HG02759 (cell line): ENCODE data around the gene PLA2G4D.

Experiments
- ATAC-seq: cut with Tn5 transposase; IDR thresholded peaks from one replicate; pipeline ENCODE4 v1.9.1; 2021; ENCODE audit warnings: mild to moderate bottlenecking, moderate library complexity; ENCODE audit not compliant: unreplicated experiment

PLA2G4D gene

DNA sequence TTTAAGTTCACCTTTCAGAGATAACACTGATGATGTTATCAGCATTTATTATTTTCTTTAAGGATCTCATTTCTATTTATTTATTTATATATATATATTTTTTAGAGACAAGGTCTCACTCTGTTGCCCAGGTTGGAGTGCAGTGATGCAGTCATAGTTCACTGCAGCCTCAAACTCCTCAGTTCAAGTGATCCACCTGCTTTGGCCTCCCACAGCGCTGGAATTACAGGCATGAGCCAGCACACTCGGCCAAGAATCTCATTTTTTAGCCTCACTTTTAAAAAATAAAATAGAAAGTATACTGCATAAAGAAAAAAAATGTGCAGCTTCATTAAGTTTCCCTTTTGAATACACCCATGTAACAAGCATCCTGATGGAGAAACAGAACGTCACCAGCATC is 35.6 kb downstream of the PLA2G4D start:
- no peak for ATAC-seq

DNA sequence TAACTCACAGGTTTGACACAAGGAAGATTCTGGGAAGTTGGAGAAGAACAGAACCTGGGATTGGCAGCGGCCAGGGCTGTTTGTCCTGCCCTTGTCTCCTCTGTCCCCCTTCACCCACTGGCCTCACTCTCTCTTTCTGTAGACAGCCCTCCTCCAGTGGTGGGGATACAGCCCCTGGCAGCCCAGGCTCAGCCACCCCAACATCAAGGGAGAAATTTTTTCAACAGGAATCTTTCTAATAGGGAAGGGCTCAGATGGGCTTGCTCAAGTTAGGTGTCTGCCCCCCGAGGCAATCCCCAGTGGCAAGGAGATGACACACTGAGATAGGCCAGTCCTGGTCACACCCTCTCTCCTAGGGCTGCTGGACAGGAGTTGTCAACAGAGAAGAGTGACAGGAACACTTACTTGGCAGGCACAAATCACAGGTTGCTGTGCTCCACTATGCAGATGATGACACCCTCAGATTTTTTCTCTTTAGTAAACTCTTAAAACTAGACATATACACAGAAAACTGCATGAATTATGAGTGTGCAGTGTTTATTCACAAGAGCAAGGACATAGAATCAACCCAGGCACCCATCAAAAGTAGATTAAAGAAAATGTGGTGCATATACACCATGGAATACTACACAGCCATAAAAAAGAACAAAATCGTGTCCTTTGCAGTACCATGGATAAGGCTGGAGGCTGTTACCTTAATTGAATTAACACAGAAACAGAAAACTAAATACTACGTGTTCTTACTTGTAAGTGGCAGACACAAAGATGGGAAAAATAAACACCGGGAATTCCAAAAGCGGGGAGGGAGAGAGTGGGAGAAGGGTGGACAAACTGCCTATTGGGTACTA is 36.3 kb downstream of the PLA2G4D start:
- no peak for ATAC-seq

DNA sequence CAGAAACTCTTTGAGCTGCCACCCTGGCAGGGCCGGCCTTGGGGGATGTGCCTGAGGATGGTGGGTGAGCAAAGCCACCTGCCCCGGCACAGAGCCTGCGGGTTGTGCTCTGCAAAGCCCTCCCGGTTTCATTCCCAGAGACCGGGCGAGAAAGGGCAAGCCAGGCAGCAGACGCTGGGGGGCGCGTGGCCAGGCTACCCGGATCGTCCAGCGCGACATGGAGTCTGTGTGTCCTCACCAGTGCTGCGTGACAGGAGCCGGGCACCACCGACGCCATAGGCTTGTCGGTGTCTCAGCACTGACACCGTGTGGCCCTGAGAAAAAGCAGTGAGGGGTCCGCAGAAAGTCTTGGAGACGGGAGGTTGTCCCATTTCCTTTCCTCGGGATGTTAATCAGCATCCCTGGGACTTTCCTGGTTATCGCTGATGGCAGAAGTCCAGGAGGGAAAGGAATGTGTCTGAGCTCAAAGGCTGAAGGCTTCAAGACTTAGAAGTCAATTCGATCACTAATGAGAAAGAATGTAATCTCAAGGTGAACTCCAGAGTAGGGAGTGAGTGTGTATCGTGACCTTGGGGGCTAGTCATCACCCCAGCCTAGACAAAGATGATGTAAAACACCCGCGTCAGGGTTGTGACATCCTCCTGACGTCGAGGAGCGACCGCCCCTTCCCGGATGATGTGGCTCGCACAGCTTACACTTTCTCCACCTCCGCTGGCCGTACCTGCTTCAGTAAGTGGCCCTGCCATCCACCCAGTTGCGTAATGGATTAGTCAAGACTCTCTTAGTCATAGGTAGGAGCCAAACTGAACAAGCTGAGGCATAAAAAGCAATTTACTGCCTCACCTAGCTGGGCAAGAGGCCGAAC is 37.2 kb downstream of the PLA2G4D start:
- no peak for ATAC-seq

DNA sequence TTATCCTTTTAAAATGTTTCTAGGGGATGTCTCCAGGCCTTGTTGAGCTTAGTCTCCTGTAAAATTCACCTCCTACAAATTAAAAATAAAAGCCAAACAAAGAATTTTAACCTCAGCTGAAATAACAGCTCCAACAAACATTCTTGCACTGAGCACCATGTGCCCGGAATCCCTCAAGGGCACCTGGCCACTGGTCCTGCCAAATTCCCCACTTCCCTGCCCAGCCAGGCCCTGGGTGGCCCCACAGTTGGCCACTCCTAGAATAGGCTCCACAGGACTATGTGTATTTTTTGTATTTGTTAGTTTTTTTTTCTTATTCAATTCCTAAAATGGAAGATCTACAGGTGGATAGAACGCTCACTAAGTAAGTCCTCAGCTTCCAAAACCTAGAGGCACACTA is 40.4 kb downstream of the PLA2G4D start:
- ATAC-seq = no peak

DNA sequence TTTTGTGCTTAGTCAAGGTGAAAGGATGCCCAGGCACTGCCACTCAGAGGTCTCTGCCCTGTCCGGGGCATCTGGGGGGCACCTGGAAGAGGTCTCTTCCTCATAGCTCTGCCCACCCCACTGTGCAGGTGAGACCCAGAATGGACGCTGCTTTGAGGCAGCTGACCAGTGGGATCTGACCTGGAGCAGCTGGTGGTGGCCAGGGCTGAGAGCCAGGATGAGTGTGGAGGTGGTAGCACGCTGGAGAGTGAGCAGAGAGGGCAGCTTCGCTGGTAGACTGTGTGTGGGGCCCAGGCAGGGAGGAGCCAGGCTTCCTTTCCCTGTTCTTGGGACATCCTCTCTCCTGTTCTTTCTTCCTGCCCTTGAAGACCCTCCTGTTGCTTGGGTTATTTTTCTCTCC is 41.4 kb downstream of the PLA2G4D start:
- ATAC-seq = no peak

DNA sequence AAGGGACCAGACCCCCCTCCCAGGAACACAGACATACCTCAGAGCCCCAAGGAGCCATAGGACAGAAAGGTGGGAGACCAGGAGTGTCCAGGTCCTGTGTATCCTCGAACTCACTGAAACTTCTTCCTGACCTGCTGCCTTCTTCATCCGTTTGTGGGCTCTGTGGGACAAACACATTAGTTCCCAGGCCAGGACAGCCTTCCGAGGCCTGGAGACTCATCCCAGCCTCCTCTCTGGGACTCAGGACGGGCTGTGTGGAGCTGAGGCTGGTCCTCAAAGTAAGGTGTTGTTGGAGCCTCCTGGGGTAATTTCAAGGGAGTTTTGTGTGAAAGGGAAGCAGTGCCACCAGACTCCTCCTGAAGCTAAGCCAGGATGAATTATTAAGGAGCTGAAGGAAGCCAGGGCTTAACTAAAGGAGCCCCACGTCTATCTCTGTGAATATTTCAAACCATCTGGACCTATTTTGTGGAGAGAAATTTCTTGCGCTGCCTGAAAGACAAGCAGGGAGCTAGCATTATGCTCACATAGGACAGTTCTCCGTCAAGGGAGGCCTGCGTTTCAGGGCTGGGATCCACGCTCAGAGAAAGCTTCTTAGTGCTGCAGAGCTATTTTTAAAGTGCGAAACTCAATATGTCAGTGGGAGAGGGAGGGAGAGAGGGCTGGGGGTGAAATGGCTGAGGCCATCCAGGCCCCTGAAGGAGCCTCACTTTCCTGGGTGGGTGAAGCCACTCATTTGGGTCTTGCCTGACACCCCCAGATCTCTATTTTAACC is 43.7 kb downstream of the PLA2G4D start:
- no peak for ATAC-seq

DNA sequence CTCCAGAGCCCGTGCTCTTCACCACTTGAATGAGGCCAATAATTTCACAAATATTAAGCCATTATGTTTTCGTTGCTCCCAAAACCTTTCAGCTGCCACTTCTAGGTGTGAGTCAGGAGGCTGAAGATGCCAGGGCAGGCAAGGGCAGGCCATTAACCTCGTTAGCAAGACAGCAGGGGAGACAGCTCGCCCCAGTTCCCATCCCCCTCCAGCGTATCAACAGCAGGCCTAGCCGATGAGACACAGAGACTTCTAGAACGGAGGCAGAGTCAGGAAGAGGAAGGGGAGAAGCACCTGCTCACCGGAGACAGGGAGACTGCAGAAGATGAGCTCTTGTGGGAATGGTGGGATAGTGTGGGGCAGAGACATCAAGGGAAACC is 45.6 kb downstream of the PLA2G4D start:
- ATAC-seq = no peak

DNA sequence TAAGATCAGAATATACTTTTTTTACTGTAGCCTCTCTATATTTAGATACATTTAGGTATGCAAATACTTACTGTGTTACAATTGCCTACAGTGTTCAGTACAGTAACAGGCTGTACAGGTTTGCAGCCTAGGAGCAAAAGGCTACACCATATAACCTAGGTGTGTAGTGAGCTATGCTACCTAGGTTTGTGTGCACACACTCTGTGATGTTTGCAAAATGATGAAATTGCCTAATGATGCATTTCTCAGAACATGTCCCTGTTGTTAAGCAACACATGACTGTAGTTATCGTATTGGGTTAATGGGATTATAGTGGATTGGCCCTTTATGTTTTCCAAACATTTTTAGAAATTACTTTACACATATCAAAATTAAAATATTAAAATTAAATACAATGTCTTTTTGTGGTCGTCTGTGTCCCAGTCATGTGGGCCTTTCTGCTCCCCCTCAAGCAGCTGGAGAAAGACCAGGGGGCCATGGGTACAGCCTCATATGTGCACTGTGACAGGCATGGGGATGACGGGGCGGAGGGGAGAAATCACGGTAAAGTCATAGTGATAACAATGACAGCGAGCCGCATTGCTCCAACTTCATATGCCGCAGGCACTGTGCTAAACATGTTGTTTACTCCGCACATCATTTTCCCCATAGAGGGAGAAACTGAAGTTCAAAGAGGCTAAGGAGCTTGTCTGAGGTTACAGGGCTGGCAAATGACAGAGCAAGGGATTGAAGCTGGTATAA is 46.1 kb downstream of the PLA2G4D start:
- no peak for ATAC-seq

DNA sequence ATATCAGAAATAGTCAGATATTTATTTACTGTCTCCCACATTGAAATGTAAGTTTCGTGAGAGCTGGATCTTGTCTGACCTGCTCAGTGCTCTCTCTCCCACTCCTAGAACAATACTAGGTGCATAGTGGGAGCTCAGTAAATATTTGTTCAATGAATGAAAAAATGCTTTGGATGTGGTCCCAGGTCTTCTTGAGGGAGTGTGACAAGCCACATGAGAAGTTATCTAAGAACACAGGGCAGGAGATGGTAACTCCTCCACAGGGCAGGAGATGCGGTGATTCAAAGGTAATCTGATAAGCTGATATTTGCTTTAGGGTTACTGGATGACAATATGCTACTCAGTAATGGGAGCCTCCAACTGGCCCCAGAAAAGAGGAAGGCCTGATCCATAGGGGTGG is 47.8 kb downstream of the PLA2G4D start:
- no peak for ATAC-seq

DNA sequence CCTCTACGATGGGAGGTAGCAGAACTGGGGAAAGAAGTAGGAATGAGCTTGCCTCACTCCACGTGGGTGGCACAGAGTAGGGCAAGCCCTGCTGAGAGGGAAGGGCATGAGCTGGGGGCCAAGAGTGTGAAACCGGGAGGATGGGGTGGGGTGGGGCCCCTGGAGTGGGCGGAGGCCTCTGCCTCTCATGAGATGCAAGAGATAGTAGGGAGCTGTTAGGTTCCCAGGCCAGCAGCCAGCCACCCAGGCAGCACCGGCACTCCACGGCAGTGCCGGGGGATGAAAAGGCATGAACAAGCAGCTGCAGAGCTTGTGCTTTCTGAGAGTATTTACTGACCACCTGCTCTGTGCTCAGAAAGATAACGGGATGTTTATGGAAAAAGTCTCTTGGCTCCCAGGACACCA is 49.1 kb downstream of the PLA2G4D start:
- ATAC-seq = no peak

DNA sequence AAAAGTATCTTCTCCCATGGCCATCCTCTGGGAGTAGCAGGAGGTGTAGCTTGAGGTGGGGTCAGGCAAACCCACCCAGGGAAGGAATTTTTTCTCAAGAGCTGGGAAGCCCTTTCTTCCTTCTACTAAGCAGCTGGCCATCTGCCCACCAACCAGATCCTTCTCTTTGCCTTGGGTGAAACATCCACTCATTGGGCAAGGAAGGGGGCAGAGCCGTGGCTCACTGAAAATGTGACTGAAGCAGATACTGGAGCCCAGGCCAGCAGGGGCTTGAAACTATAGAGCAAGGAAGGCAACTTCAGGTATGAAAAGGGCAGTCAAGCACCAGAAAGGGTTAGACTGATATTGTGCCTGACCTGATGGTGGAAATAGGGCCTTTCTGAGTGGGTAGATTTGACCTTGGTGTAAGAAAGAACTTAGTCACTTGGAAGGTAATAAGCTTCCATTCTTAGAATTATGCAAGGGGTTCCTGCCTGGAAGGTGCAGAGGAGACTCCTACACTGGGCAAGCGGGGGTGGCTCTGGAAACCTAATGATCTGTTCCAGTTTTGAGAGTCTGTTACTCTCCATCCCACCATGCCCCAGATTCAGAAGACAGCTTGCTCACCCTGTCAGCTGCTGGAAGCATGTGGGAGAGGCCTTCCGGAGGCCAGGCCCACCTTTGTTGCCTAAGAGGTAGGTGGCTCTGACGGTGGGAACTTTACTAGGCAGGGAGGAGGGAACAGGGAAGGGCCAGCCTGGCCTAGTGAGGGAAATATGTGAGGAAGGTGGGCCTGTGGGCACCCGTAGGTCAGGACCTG is 51.6 kb downstream of the PLA2G4D start:
- ATAC-seq = no peak

DNA sequence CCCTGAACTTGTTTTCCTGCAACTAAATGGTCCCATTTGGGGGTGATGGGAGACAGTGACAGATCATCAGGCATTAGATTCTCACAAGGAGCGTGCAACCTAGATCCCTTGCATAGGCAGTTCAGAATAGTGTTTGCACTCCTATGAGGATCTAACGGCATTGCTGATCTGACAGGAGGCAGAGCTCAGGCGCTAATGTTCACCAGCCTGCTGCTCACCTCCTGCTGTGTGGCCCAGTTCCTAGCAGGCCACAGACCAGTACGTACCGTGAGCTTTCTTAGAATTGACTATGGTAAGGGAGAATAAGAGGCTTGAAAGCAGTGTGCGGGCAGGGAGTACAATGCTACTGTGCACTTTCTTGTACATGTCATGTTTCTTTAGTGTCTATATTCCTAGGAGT is 56.0 kb downstream of the PLA2G4D start:
- no peak for ATAC-seq

DNA sequence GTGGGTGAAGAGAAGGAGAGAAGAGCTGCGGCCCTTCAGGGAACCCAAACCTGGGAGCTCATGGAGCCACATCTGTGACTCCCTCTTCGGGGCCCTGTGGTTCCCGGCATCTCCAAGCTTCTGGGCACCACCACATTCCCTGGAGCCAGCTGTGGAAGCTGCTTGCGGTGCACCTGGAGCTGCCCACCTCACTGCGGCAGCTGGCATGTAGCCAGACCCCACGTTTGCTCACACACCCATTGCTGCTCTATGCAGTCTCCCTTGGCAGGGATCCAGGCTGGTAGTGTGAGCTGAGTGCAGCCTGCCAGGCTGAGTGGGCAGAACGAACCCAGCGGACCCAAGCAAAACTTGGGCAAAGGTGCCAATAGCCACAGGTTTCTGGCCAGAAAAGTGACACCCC is 56.7 kb downstream of the PLA2G4D start:
- no peak for ATAC-seq

DNA sequence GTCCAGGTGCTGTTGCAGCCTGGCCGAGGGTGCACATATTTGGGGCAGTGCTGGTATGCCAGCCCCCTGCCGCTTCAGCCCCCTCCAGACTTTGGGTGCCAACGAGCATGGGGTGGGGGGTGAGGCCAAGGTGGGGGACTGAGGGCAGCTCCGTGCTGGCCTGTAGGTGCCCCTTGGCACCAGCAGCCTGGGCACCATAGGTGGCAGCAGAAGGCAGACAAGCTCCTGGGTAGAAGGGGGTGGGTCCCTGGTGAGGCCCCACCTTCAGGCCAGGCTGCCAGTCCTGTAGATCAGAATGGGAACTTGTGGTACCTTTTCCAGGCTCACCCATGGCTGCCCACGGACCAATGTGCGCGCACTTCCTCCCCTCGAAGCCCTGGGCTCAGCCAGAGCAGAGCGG is 57.4 kb downstream of the PLA2G4D start:
- no peak for ATAC-seq

DNA sequence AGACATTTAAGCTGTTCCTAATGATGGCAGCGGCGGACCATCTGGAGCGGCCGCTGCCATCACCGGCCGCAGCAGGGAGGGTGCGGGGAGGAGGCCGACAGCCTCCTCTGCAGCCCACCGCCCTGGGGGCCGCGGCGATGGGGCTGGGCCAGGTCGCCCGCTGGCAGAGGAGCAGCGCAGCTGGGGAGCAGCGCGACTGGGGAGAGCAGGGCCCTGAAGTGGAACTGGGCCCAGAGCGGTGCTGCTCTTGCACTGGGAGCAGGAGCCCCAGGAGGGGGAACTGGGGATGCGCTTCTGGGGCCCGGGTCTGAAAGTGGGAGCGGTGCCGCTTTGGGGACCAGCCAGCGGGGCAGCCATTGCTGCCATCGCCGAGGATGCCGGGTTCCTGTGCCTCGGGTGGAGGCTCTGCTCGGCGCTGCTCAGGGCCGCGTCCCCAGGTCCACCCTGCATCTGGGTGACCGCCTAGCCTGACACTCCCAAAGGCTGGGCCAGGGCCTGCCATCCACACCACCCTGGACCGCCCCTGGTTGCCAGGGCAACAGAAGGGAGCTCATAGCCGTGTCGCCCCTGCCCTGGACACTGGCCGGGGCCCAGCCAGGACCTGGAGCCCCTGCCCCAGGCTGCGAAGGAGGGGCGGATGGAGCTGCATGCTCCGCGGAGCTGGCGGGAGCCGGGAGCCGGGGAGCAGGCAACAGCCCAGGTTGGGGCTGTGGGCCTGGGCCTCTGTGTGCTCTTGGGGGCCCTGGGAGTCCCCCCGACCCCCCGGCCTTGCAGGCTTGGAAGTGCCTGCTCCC is 58.1 kb downstream of the PLA2G4D start:
- no peak for ATAC-seq

DNA sequence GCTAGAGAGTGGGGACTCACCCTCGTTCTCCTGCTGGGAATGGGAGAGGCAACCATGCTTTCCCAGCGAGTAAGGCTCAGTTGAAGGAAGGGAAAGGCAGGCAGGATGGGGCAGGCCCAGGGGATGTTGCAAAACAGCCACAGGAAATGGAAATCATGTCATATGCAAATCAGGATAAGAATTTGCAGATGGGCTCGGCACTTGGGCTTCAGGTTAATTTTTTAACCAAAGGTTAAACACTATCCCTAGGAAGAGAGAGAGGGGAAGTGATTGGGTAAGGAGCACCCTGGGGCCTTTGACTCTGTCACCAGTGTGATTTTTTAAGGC is 59.0 kb downstream of the PLA2G4D start:
- peak; percentile 63 for ATAC-seq

DNA sequence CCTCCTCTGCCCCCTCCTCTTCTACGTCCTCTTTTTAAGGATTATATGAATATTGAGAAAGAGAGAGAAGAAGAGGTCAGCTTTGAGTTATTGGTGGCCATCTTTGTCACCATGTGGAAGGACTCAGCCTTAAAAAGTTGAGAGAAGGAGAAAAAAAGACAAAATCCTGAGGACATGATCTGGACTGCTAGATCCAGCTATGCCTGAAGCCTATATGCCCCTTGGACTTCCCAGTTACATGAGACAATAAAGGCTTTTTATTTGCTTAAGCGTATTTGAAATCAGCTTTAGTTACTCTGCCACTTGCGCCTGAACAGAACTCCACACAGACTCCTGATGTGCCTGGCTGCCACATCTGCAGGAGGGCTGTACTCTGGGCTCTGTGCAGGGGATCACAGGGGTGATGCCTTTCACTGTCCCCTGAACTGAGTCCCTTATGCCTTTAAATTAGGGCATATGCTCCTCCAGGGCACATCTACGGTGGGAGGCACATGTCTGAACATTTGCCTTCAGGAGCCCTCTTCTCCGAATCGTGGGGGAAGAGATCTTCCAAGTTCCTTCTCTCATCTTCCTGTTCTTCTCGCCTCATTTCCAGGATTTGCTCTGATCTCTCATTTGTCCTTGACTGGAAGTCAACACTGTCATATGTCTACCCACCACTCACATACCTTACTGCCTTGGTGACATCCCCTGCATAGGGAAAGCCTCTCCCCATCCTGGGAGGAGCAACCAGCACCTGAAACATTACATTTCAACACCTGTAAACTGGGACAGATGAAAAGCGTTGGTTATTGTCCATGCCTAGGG is 59.5 kb downstream of the PLA2G4D start:
- ATAC-seq = peak; percentile 20

DNA sequence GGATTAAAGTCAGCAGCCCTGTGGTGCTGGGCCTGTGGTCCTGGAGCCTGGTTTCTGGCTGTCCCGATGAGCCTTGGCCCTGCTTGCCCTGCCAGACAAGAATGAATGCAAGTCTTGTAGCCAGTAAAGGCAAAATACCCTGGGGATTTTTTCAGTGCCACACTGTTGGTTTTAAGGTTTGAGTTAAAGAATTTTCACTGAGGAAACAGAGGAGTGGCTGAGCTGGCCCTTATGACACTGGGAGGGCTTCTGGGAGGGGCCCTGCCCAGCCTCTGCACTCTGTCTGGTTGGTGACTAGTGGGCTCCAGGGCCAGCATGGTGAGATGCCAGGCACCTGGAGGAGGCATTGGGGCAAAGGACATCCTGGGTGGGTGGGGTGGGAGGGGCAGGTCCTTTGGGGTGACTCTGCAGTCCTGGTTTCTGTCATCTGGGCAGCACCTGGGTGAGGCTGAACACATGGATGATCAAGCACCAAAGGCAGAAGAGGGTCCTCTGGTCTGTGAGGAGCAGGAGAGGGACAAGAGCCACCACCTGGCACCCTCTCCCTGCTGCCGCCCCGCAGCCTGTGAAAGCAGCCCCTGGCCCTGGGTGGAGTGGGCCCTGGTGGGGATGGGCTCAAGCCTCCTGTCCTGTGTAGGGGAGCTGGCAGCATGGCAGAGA is 61.0 kb downstream of the PLA2G4D start:
- no peak for ATAC-seq
